Sigmoid colon (tissue), 7 donors: ENCODE data around the gene ENDOV. TPM values are rescaled to one million over a fixed set of nuclear protein-coding genes. Genes with fewer than 3 reads are reported as not detected.

Experiments
- DNase-seq: peaks from one replicate; pipeline ENCODE4 v3.0.0-alpha.2; 2019
- H3K27ac ChIP-seq, 4 donors: fragments of 200-600 bp; sonication (generic); one replicate each; pipeline ENCODE4 v1.5.1; 2016 to 2019; ENCODE audit warnings: mild to moderate bottlenecking in 1 of 4
- H3K27me3 ChIP-seq, 3 donors: fragments of 200-600 bp; sonication (generic); one replicate each; pipeline ENCODE4 v1.5.1; 2019; ENCODE audit warnings: mild to moderate bottlenecking in 1 of 3
- H3K36me3 ChIP-seq, 4 donors: fragments of 200-600 bp; sonication (generic); one replicate each; pipeline ENCODE4 v1.5.1; 2016 to 2019
- H3K4me1 ChIP-seq, 4 donors: fragments of 200-600 bp; sonication (generic); one replicate each; pipeline ENCODE4 v1.5.1; 2017 to 2019
- H3K4me3 ChIP-seq, 4 donors: fragments of 200-600 bp; sonication (generic); one replicate each; pipeline ENCODE4 v1.5.1; 2017 to 2019; ENCODE audit warnings: mild to moderate bottlenecking in 2 of 4, moderate library complexity in 1 of 4
- H3K9me3 ChIP-seq, 4 donors: fragments of 200-600 bp in 3 of 4; sonication (generic) in 3 of 4; one replicate each; pipeline versions ENCODE4 v1.5.1 to v1.6.1; 2013 to 2019
- EP300 ChIP-seq, 4 donors: sonication (generic); formaldehyde crosslinking; IDR thresholded peaks; one replicate each; pipeline ENCODE4 v1.6.1; 2017; ENCODE audit warnings: antibody characterized with exemption in 4 of 4
- POLR2A ChIP-seq, 2 donors: fragments of 450-650 bp; IDR thresholded peaks; one replicate each; pipeline ENCODE4 v1.6.1; 2016; ENCODE audit warnings: antibody characterized with exemption in 2 of 2, mild to moderate bottlenecking in 2 of 2, moderate library complexity in 2 of 2
- POLR2AphosphoS5 ChIP-seq, 4 donors: sonication (generic); formaldehyde crosslinking; IDR thresholded peaks; one replicate each; pipeline ENCODE4 v1.6.1; 2017; ENCODE audit warnings: antibody characterized with exemption in 4 of 4
- WGBS, 2 donors: extraction: QIAGEN DNeasy Blood & Tissue Kit; methylation state at CpG; one replicate each; pipeline ENCODE4 v1.1.7; 2013; 5-methylcytosine and 5-hydroxymethylcytosine counted together
- intact Hi-C: fragments of 100-400 bp; cut with DNase I; formaldehyde crosslinking; loops from one replicate; pipeline ENCODE4 v1.15.1; 2023
- polyA plus RNA-seq, 3 donors: library from polyadenylated mRNA; stranded (reverse); fragments of 200-250 nt; gene quantifications; one replicate each; pipeline ENCODE4 v1.2.3, GENCODE V29; 2013
- total RNA-seq, 4 donors: library from RNA; depleted of rRNA; stranded (reverse); fragments of >200 nt; gene quantifications; one replicate each; pipeline ENCODE4 v1.1.0, GENCODE V29; 2016
- TF ChIP-seq, protein P1 (sequence below), 4 experiments: fragments of 450-650 bp in 3 of 4; fragments of 200-600 bp in 1 of 4; IDR thresholded peaks; one replicate each; pipeline ENCODE4 v1.5.1; 2016 to 2019; ENCODE audit warnings: antibody characterized with exemption in 4 of 4, mild to moderate bottlenecking in 3 of 4, moderate library complexity in 2 of 4
- donor health status: healthy with polysubstance abuse.
- donor health status: Bipolar disorder and iron deficiency.
- donor health status: healthy.

Gene ENDOV
- total and polyA plus RNA-seq, 7 donors, result 9.5 to 23.5 (median 17.4) TPM

DNA sequence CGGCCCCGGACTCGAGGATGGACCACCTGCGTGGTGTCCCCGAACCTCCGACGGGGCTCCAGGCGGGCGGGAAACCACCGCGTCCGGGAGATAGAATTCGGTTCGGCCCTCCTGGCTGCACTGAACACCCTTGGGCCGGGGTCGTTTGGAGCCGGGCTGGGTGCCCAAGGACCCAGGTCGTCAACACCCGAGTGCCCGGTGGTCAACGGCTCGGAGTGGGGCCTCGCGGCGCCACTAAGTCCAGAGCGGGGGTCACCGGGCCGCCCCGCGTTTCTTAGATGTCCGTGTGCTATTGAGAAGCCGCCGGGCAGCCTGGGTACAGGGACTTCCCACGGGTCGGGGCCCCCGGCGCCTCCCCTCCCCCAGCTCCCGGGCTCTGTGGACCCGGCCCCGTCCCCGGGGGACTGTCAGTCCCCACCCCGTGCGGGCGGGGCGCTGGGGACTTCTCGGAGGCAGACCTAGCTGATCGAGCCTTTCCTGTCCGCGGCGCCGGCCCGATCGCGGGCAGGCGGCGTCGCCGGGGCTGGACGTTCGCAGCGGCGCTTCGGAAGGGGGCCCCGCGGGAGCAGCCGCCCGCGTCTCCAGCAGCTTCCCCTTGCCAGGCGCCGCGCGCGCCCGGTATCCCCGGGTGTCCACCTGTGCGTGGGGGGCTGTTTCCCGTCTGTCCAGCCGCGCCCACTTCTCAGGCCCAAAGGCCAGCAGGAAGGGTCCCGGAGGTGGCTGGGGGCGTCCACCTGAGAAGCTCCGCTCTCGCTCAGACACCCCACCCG, 62.1 kb downstream of the ENDOV start:
- TF ChIP-seq POLR2A (IDR thresholded peaks at IDR 0.05) (no peak), EP300 (IDR thresholded peaks at IDR 0.05) (no peak), POLR2AphosphoS5 (IDR thresholded peaks at IDR 0.05) (no peak)
- TF ChIP-seq, protein P1, sequence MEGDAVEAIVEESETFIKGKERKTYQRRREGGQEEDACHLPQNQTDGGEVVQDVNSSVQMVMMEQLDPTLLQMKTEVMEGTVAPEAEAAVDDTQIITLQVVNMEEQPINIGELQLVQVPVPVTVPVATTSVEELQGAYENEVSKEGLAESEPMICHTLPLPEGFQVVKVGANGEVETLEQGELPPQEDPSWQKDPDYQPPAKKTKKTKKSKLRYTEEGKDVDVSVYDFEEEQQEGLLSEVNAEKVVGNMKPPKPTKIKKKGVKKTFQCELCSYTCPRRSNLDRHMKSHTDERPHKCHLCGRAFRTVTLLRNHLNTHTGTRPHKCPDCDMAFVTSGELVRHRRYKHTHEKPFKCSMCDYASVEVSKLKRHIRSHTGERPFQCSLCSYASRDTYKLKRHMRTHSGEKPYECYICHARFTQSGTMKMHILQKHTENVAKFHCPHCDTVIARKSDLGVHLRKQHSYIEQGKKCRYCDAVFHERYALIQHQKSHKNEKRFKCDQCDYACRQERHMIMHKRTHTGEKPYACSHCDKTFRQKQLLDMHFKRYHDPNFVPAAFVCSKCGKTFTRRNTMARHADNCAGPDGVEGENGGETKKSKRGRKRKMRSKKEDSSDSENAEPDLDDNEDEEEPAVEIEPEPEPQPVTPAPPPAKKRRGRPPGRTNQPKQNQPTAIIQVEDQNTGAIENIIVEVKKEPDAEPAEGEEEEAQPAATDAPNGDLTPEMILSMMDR (IDR thresholded peaks at IDR 0.05), result no peak
- WGBS, 2 donors, result 1 to 2% methylated on average over 84 of the region's 84 CpGs
- peaks cover 25 to 73% (median 67%) of the 10 kb centered on the region in 3 donors for H3K27me3 ChIP-seq
- H3K27ac ChIP-seq, result peak overlapping the region in 3 of 4 donors; percentile 85
- H3K9me3 ChIP-seq, result no peaks in the 10 kb centered on the region
- intact Hi-C loops, result loop anchor here (5.0 to 10.0 kb wide), 2 partner anchors 358 to 385 kb away; no protein-coding TSS in a partner anchor
- DNase-seq, result no peak
- H3K4me1 ChIP-seq, result peaks cover 6 to 56% (median 54%) of the 10 kb centered on the region in 4 donors
- peaks cover 0 to 13% (median 0%) of the 10 kb centered on the region in 4 donors for H3K36me3 ChIP-seq
- peak overlapping the region; percentile 30 to 64 (median 58) for H3K4me3 ChIP-seq

DNA sequence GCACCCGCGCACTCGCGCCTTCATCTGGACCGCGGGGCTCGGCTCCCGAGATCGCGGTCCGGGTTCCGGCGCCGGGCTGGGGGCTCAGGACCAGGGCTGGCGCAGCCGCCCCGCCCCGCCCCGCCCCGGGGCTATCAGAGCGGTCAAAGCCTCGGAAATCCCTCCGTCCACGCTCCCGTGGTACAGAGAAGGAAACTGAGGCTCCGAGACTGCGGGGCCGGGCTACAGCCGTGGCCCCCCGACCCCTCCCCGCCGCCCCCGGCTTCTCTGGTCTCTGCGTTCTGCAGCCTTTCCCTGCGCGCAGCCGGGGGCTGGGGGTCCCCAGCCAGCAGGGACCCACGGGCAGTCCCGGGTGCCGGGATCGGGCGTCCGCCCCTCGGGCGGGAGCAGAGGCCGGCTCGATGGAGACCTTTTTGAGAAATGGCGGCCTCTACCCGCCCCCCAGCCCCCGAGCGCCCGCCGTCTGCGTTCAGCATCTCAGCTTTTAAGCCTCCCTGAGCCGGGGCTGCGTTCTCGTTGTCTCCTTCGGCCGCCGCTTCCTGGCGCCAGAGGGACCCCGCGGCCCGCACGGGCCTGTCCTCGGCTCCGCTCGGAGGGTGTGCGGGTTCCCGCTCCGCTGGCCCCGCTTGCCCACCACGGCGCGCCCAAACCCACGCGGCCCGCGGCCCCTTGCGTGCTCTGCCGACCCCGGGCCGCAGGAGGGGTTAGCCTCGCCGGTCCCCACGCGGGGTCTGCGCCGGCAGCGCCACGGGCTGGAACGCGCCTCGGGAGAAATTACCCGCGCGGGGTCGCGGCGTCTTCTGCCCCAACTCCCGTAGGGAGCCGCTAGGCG, 62.9 kb downstream of the ENDOV start:
- WGBS, 2 donors, result 3 to 7% methylated on average over 103 of the region's 103 CpGs
- no peaks in the 10 kb centered on the region for H3K9me3 ChIP-seq
- H3K27ac ChIP-seq, result peak overlapping the region in 3 of 4 donors; percentile 15 to 85 (median 85)
- peaks cover 0 to 5% (median 0%) of the 10 kb centered on the region in 4 donors for H3K36me3 ChIP-seq
- peak overlapping the region; percentile 30 to 64 (median 58) for H3K4me3 ChIP-seq
- peaks cover 25 to 81% (median 72%) of the 10 kb centered on the region in 3 donors for H3K27me3 ChIP-seq
- DNase-seq, result peak; percentile 81
- TF ChIP-seq POLR2A (IDR thresholded peaks at IDR 0.05) (no peak), EP300 (IDR thresholded peaks at IDR 0.05) (no peak), POLR2AphosphoS5 (IDR thresholded peaks at IDR 0.05) (no peak)
- TF ChIP-seq, protein P1 (IDR thresholded peaks at IDR 0.05), result peak in 3 of 4 experiments; percentile 30 to 55 (median 40)
- intact Hi-C loops, result loop anchor here (1.0 to 10.0 kb wide), 4 partner anchors 51 to 384 kb away; no protein-coding TSS in a partner anchor
- peaks cover 6 to 56% (median 54%) of the 10 kb centered on the region in 4 donors for H3K4me1 ChIP-seq

DNA sequence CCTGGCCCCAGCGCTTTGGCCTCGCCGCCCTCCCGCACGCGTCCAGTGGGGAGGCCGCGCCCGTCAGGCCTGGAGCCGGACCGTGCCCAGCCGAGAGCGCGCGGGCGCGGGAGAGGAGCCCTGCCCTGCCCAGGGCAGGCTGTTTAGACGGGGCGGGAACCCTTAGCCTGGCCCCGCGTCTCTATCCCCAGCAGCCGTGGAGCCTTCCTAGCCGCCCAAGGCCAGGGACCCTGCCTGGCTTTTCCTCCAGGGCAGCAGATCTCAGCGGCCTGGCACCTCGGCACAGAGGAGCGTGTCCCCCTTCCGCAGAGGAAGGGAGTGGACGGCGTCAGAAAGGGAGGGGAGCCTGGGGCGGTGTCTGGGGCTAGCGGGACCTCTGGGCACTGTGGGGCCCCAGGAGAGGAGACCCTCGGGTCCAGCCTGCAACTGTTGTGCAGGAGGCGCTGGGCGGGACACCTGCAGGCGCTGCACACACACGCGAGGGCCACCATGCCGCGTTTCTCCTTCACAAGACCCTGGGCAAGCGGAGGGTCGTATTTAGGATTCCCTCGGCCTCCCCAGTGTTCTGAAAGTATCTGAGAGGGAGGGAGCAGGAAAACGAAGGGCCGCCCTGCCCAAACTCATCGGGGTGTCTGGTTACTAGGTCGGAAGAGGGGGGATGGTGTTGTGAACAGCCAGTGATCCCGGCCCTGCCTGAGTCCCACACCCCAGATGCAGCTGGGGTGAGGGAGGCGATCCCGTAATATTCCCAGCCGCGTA, 63.7 kb downstream of the ENDOV start:
- Histone ChIP-seq H3K36me3 (no peaks in the 10 kb centered on the region), H3K9me3 (no peaks in the 10 kb centered on the region), H3K4me1 (peaks cover 6 to 51% (median 49%) of the 10 kb centered on the region in 4 donors), H3K4me3 (peak overlapping the region; percentile 30 to 64 (median 58)), H3K27ac (peak overlapping the region in 1 of 4 donors; percentile 22), H3K27me3 (peaks cover 25 to 83% (median 72%) of the 10 kb centered on the region in 3 donors)
- intact Hi-C loops, result loop anchor here (1.0 to 10.0 kb wide), 4 partner anchors 52 to 384 kb away; no protein-coding TSS in a partner anchor
- no peak for TF ChIP-seq POLR2AphosphoS5 (IDR thresholded peaks at IDR 0.05)
- TF ChIP-seq EP300 (IDR thresholded peaks at IDR 0.05), result no peak
- no peak for TF ChIP-seq POLR2A (IDR thresholded peaks at IDR 0.05)
- TF ChIP-seq, protein P1 (IDR thresholded peaks at IDR 0.05), result no peak
- DNase-seq, result no peak
- 5 to 7% methylated on average over 51 of the region's 51 CpGs for WGBS, 2 donors

DNA sequence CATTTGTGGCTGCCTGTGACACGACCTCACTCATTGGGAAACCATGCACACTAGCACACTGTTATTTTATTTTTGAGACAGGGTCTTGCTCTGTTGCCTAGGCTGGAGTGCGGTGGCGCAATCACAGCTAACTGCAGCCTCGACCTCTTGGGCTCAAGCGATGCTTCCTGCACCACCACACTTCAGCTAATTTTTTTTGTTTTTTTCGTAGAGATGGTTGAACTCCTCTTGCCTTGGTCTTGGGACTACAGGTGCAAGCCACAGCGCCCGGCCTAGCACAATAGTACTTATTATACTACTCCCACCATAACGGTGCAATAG, 64.2 kb downstream of the ENDOV start:
- H3K27me3 ChIP-seq, result peaks cover 25 to 80% (median 70%) of the 10 kb centered on the region in 3 donors
- peaks cover 6 to 46% (median 44%) of the 10 kb centered on the region in 4 donors for H3K4me1 ChIP-seq
- no peak for DNase-seq
- intact Hi-C loops, result loop anchor here (2.0 to 10.0 kb wide), 3 partner anchors 52 to 383 kb away; no protein-coding TSS in a partner anchor
- H3K36me3 ChIP-seq, result no peaks in the 10 kb centered on the region
- TF ChIP-seq POLR2AphosphoS5 (IDR thresholded peaks at IDR 0.05) (no peak), POLR2A (IDR thresholded peaks at IDR 0.05) (no peak), EP300 (IDR thresholded peaks at IDR 0.05) (no peak)
- TF ChIP-seq, protein P1 (IDR thresholded peaks at IDR 0.05), result no peak
- H3K9me3 ChIP-seq, result no peaks in the 10 kb centered on the region
- 50 to 52% methylated on average over 9 of the region's 9 CpGs for WGBS, 2 donors
- no peak overlapping the region for H3K27ac ChIP-seq
- H3K4me3 ChIP-seq, result no peak overlapping the region
